SK-MEL-5 (cell line): ENCODE data around the gene GFOD2. TPM values are rescaled to one million over a fixed set of nuclear protein-coding genes. Genes with fewer than 3 reads are reported as not detected.
A peak's percentile ranks its signal among the peaks of the same experiment; 100 is the strongest.

Source experiments
- DNase-seq: peaks from one replicate; pipeline ENCODE4 v3.0.0-alpha.2; 2016; ENCODE audit warnings: low read depth, low spot score
- in situ Hi-C: cut with HindIII; loops from 2 replicates; pipeline ENCODE4 v1.10.0; 2016; ENCODE audit warnings: low sequenced_read_pairs, high pct_unique_total_duplicates, low pct_unique_long_range_greater_than_20kb
- total RNA-seq: library from RNA; depleted of rRNA; stranded (reverse); fragments of >200 nt; shearing (Covaris generic); gene quantifications from 2 replicates; pipeline ENCODE4 v1.2.3, GENCODE V29; 2014

The GFOD2 gene
- total RNA-seq, 1 experiment from 2014 or later: 10.5 TPM

GRCh38 chr16:67740391-67740790, 21.3 kb upstream of the GFOD2 start:
- no peak for DNase-seq
- in situ Hi-C loops: no loop called here

GRCh38 chr16:67736858-67737257, 17.7 kb upstream of the GFOD2 start:
- in situ Hi-C loops: no loop called here
- no peak for DNase-seq

- no peak for DNase-seq
- in situ Hi-C loops: no loop called here
Measured at GRCh38 chr16:67734731-67735201, 15.7 kb upstream of the GFOD2 start.

- DNase-seq: no peak
- in situ Hi-C loops: no loop called here
Measured at GRCh38 chr16:67733734-67734470, 14.8 kb upstream of the GFOD2 start.

- in situ Hi-C loops: no loop called here
- DNase-seq: no peak
Measured at GRCh38 chr16:67731753-67732095, 12.6 kb upstream of the GFOD2 start.

GRCh38 chr16:67731071-67731752, 12.1 kb upstream of the GFOD2 start:
- in situ Hi-C loops: no loop called here
- no peak for DNase-seq

GRCh38 chr16:67730326-67730725, 11.2 kb upstream of the GFOD2 start:
- DNase-seq: no peak
- in situ Hi-C loops: no loop called here

- no peak for DNase-seq
- in situ Hi-C loops: no loop called here
Measured at GRCh38 chr16:67729636-67730248, 10.6 kb upstream of the GFOD2 start.

GRCh38 chr16:67727521-67728485, 8.7 kb upstream of the GFOD2 start:
- in situ Hi-C loops: no loop called here
- no peak for DNase-seq

GRCh38 chr16:67726106-67727034, 7.3 kb upstream of the GFOD2 start:
- DNase-seq: no peak
- in situ Hi-C loops: no loop called here

GRCh38 chr16:67723911-67724305, 4.8 kb upstream of the GFOD2 start:
- in situ Hi-C loops: no loop called here
- DNase-seq: no peak

GRCh38 chr16:67723151-67723910, 4.2 kb upstream of the GFOD2 start:
- in situ Hi-C loops: no loop called here
- DNase-seq: no peak

GRCh38 chr16:67720236-67720635, 1.1 kb upstream of the GFOD2 start:
- in situ Hi-C loops: no loop called here
- DNase-seq: no peak

GRCh38 chr16:67719778-67720144, 645 bp upstream of the GFOD2 start:
- in situ Hi-C loops: no loop called here

GRCh38 chr16:67718668-67719047, 458 bp downstream of the GFOD2 start:
- DNase-seq: no peak
- in situ Hi-C loops: no loop called here

More at GRCh38 chr16:67719778-67720144, 645 bp upstream of the GFOD2 start:
- peak; percentile 62 for DNase-seq

- no peak for DNase-seq
- in situ Hi-C loops: no loop called here
Measured at GRCh38 chr16:67716097-67716496, 3.0 kb downstream of the GFOD2 start.
